Stimulated activated CD8-positive, alpha-beta memory T cell treated with anti-CD3 and anti-CD28 coated beads, Interleukin-12 subunit alpha, Interleukin-12 subunit beta, amount 100 ng/mL, for 24 hours (primary cell): ENCODE results near the gene NME5.

ENCODE experiments used
- DNase-seq: peaks from one replicate; pipeline ENCODE4 v3.0.0-alpha.2; 2020; ENCODE audit errors: extremely low read depth

NME5 gene

DNA sequence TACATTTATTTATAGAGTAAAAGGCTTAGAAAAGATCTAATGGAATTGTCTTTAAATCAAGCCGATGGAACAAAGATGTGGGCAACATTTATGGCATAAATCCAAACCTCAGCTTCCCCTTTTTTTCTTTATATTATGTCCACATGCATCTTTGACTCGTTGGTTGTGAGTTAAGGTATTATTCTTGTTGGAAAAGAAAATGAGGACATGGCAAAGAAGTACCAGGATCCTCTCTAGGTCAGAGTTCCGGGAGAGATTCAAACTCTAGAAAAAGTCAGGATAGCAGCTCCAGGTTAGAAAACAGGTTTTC lies 508 bp upstream of the NME5 start:
- DNase-seq: no peak

DNA sequence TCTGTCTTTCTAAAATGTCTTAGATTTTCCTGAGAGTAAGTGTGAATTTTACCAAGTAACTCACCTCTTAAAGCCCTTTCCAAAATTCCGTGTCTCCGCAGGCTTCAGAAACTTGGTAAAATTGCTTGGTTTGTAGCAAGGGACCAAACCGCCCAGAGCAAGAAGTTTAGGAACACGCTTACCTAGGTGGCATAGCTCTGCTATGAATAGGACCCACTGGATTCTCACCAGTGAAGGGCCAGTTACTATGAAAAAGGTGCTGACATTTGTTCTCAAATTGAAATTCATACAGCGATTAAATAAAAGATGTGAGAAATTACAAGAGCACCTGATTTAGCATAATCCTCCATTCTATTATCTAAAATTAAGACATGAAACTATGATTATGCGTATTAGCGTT lies 6.7 kb downstream of the NME5 start:
- DNase-seq: no peak

DNA sequence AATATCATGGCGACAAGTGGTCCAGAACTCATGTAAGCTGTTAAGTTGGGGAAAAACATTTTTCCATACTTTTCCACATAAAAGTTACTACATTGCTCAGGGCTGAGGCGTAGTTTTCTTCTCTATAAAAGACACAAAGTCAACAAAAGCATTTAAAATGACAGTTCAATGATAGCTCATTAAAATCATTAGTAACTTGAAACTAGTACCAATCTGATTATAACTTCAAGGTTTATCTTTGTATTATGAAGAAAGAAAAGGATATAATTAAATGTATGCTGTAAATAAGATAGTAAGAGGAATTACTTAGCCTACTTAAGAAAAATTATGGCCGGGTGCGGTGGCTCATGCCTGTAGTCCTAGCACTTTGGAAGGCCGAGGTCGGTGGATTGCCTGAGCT lies 9.9 kb downstream of the NME5 start:
- no peak for DNase-seq

DNA sequence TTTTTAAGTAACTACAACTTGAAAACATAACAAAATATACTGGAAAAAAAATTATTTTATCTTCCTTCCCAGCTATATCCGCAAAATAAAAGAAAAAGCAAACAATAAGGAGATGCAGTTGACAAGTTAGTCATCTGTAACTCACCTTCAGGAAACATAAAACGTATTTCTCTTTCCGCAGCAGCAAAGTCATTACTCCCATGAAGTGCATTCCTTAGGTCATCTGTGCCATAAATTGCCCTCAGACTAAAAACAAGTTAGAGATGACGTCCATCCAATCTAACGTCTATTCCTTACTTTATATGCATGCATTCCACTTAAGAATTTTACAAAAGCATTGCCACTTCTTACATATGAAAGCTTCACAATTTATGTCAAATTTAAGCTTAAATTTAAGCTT lies 10.9 kb downstream of the NME5 start:
- DNase-seq: no peak

DNA sequence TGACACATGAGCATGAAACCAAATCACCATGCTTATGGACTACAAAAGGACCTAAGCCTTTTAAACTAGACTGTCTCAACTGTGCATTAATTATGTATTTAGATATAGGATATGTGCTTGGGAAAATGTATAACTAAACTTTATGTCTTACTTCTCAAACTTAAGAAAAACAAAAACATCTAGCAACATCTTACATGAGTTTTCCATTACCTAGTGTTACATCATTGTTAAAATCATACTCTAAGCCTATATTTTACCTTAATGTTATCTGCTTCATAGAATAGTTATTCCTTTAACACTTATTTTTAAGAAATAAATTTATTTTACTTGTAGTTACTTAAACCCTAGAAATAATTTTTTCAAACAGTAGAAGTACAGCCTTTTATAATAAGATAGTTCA lies 24.0 kb downstream of the NME5 start:
- no peak for DNase-seq

DNA sequence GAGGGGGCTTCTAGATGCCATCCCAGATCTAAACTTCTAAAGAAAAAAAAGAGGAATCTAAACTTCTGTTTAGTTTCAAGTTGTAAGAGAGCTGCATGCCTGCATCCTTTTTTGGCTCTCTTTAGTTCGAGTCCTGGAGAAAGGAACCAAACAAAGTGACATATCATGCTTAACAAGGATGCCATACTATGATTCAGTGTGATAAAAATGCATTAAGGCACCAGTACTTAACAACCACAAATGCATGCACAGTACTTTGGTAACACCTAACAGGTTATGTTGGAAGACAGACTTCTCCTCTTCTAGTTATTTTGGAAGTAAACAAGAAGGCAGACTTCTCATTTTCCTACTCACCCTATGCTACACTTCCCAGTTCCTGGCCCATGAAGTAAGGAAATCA lies 27.3 kb downstream of the NME5 start:
- no peak for DNase-seq

DNA sequence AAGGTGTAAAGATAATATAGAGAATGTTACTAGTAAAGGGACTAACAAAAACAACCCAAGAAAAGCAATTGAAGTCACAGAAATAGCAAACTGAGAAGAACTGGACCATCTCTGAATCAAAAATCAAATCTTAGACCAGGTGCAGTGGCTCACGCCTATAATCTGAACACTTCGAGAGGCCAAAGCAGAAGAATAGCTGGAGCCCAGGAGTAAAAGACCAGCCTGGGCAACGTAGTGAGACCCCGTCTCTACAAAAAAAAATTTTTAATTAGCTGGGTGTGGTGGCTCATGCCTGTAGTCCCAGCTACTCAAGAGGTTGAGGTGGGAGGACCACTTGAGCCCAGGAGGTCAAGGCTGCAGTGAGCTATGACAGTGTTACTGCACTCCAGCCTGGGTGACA lies 28.0 kb downstream of the NME5 start:
- no peak for DNase-seq

DNA sequence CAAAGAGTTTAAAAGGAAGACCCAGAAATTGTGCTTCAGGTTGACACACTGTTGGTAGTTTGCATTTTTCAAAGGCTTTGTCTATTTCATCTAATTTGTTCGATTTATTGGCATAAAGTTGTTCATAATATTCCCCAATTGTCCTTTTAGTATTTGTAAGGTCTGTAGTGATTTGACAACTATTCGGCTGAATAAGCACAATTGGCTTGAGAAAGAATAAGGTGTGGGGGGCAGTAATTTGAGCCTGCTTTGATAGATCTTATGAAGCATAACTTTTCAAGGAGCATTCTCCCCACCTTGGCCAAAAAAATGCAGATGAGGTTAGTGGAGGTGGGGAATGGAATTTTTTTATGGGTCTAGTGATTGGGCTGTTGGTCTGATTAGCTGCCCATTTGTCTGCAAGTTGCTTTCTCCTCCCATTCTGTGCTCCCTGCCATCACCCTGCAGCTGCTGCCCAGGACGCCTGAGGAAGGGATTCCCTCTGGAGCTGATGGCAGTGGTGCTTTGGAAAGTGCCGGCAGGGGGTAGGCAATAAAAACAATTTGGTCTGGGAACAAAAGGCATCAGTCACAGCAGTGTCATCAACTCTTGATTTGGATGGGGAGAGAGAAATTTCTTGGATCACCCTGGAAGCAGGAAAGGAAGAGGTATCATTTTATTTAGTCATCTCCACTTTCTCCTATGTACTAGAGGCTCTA lies 28.8 kb downstream of the NME5 start:
- DNase-seq: no peak

DNA sequence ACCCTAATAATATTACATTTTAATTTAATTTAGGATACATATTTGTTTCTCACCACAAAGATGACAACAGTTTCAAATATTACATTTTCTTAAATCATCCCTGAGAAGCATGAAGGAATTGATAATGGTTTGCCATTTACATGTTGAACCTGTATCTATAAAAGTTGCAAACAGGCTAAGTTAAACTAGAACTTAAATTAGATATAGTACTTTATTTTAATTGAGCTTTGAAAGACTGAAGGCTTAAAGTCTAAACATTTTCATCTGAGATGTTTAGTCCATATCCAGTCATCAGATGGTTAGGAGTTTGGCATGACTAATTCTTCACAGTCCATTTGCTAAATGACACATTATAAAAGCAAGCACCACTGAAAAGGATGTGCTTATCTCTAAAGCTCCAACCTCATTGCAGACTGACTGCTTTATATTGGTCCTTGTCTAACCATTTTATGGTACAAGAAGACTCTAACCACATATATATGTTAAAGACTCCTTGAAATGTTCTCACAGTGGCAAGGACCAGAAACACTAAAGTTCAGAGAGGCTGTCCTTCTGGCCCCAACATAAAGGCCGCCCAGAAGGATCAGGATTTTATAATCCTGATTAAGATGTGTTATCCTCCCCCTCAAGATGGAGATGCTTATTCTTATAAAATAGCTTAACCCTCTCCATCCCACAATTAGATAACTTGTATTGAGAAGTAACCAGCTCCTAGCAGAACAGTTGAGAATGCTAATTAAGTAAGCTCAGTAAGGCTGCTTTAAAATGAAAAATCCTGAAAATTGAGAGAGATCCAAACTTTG lies 29.6 kb downstream of the NME5 start:
- DNase-seq: no peak

DNA sequence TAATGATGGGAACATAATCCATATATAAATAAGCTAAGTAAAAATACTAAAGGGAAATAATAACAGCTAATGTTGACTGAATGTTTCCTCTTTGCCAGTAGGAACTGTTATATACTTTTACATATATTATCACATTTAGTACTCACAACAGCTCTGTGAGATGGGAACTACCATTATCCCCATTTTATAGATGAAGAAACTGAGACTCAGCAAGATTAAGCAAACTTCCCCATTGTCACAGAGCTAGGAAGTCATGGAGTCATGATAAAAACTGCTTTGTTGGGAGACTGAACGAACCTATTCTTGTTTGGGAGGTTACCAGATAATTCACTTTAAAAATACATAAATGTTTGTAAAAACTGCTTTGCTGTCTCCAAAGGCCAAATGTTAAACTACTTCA lies 32.0 kb downstream of the NME5 start:
- no peak for DNase-seq

DNA sequence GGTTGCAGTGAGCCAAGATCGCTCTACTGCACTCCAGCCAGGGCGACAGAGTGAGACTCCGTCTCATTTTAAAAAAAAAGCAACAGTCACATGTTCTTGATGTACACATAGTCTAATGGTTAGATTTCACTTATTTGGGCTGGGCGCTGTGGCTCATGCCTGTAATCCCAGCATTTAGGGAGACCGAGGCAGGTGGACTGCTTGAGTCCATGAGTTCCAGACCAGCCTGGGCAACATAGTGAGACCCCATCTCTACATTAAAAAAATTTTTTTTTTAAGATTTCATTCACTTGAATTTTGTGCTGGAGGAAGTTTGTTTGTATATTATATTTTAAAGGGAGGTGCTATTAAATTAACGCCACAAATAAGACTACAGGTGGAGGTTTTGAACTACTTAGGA lies 33.5 kb downstream of the NME5 start:
- DNase-seq: no peak

DNA sequence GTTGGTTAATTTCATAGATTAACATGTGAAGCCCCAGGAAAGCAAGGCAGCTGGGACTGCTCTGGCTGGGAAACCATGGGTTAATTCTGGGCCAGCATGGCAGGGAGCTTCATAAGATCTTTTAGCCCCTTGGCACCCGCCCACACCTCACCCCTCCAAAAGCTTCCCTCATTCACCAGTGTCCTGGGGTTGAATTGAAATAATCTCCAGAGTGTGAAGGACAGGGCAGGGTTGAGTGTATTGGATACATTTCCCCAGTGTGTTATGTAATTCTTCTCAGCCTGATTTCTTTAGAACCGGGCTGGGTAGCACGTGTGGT lies 36.0 kb downstream of the NME5 start:
- no peak for DNase-seq

DNA sequence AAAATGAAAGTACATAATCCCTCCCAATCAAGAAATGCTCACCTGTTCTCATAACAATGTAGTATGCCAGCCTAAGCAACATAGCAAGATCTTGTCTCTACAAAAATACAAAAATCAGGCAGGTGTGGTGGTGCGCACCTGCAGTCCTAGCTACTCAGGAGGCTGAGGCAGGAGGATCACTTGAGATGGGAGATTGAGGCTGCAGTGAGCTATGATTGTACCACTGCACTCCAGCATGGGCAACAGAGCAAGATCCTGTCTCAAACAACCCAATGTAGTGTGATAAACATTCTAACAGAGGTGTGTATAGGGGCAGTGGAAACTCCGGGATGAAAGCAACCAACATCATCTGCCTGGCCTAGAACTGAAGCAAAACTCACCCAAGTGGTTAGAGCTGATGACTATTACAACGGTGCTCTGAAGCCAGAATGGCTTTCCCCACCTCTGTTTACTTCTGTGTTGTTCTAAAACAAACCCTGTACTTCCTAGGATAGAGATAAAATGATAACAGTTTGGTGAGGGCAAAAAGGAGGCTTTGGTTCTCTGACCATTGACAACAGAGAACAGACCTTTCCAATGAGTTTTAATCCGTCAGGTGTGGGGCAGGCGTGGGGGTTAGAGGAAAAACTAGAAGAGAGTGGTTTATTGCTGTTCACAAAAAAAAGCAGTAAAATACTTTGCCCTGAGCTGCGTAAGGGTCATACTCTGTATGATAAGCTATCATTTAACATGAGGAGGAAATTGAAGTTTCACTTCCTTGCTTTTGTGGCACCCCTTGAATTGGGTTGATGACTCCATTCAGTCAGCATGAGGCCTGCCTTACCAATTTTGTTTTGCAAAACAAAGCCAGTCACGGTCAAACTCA lies 36.5 kb downstream of the NME5 start:
- no peak for DNase-seq

DNA sequence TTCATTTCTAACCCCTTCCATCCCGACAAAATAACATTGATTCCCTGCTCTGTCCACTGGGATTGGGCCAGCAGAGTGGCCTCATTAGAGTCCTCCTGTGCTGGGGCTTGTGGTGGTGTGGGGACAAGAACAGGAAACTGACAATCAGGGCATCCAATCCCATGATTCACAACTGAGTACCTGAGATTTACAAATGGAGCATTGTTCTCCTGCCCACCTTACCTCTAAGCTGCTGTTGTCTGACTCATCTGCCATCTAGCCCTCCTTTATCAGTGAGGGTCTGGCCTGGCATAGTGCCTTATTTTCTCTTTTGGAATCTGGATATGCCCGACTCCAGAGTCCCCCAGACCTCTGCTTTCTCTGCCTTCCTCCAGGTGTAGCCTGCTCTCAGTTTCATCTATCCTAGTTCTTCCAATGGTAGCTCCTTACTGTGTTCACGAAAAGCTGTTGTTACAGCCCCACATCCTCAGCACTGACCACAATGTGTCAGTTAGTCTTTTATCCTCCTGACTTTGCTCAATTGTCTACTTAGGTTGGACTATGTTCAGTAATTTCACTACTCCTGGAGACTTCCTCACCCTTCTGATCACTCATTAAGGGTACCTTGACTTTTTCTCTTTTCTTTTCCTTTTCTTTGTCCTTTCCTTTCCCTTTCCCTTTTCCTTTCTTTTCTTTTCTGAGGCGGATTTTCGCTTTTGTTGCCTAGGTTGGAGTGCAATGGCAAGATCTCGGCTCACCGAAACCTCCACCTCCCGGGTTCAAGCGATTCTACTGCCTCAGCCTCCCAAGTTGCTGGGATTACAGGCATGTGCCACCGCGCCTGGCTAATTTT lies 42.0 kb downstream of the NME5 start:
- no peak for DNase-seq

DNA sequence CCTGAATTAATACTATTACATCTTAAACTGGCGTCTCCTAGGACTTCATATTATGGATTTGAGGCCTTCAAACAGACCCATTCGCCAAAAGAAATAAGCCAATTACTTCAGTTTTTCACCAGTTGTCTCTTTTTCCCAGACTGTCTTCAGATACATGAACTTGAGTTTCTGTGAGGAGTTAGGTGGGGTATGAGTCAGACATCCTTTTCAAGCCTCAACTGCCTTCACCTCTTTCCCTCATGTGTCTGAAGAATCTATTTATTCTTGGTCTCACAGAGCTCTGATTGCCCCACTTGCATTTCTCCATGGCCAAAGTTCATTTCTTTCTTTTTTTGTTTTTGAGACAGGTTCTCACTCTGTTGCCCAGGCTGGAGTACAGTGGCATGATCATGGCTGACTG lies 42.9 kb downstream of the NME5 start:
- DNase-seq: no peak

DNA sequence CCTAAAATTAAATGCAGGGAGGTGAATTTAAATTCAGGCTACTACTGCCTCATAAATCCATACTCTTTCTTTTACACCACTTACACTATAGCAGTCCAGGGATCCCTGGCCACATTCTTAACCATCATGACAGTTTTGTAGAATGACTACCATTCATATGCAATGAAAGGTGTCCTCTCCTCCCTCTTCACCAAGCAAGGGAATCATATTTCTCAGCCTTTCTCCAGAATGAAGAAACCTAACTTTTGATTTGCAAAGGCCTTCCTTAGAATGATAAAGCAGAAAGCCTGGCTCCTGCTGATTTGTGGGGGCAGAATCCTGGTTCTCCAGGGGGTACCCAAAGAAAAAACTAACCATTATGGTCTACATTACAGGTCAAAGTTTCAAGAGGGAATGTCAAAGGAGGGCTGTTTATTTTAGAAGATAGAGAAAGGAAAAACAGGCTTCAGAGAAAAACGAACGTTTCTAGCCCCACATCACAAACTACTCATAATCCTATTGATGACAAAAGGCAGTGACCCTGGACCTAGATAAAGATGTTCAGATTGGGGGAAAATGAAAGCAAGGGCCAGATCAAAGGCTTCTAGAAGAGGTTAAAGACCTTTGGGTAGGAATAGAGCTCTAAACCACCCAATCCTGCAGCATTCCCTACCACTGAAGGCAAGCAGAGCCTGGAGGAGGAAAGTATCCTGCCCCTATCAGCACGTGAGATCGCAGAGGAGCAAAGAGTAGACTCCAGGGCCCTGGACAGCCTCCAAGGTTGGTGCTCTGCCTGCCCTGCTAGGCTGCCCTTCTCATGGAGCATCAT lies 43.9 kb downstream of the NME5 start:
- DNase-seq: no peak

DNA sequence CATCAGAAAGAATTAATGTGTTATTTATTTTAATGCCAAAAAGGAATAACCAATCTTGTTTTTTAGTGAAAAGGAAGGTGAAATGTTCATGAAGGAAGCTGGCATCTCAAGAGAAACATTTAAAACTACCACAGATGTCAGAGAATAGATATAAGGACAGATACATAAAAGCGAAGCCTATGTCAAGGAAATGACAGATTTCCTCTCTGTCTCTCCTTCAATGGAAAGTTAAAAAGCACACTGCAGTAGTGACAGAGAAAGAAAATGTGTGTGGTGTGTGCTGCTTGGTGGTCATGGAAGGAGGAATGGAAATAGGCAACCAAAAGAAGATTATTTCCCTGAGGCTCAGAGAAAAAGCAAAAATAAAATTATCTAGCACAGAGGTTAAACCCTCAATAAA lies 46.2 kb downstream of the NME5 start:
- DNase-seq: no peak

DNA sequence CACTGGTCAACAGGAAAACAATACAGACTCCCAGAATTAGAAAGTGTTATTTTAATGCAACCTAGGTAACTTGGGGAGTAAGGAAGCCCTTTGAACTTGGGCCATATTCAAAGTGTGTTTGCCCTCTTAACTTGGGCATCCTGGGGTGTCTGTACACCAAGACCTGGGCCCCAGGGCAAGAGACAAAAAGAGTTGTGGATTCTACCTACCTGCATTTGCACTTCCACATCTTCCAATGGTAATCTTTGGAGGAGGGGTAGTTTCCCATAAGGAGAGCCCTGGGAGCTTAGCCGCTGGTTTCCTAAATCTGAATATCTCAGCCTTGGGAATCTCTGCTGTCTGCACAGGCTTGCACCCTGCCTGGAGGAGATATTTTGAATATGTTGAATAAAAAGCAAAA lies 46.9 kb downstream of the NME5 start:
- DNase-seq: no peak

DNA sequence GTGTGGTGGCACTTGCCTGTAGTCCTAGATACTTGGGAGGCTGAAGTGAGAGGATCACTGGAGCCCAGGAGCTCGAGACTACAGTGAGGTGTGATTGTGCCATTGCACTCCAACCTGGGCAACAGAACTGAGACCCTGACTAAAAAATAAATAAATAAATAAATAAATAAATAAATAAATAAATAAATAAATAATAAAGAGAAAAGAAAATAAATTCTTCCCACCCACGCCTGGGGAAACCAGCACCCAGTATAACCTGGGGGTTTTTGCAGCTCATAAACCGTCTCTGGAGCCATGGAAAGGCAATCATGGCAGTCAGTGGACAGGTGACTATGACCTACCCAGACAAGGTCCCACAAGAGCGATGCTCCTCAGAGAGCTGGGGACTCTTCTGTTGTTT lies 47.5 kb downstream of the NME5 start:
- no peak for DNase-seq

DNA sequence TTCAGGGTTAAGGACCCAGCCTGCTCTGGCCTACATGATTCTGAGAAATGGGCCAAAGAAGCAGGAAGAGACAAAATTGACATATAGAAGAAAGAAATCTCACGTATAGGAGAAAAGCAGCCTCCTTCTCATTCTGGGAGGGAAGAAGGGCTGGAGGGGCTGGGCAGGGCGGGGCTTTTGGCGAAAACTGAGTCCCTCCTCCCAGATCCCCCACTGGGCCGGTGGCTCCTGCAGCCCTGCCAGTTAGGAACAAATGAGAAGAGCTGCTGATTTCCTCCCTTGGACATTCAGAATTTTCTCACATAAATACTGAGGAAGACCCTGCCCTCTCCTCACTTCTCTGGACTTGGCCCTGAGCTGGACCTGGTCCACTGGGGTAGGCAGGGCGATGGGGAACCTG lies 55.5 kb downstream of the NME5 start, which contains the start of gene WNT8A:
Gene WNT8A (plus strand): TSS at position 332 of the 400 bp plus-strand sequence. CDS start 95 bp downstream, outside the sequence.
- DNase-seq: no peak

DNA sequence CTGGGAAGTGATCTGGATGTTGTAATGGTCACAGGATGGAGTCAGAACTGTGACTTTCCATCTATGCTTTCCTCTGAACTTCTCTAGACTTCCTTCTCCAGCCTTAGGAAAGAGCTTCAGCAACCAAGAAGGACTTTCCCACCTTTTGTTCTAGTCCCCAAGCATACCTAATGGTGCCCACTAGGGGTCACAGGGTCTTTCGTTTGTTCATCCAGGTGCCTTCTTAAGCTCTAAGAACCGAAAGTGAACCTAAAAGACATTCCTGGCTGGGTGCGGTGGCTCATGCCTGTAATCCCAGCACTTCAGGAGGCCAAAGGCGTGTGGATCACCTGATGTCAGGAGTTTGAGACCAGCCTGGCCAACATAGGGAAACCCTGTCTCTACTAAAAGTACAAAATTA lies 57.2 kb downstream of the NME5 start:
- no peak for DNase-seq
